Right hindlimb (tissue), 1 donor: ENCODE results near the gene SYT5.
"Not testable (repeated sequence)": the region's sequence is repeated elsewhere in the genome, so short reads cannot be mapped to it uniquely, and the experiment has no call there.

Experiments used
- DNase-seq: peaks from one replicate; pipeline ENCODE4 v3.0.0-alpha.2; 2018

SYT5 gene

GRCh38 chr19:55166530-55167268 is 13.4 kb downstream of the SYT5 start, which contains the start of gene DNAAF3:
Gene DNAAF3, minus strand, starts transcription at chr19:55166613. Its CDS starts 200 bp downstream, at chr19:55166413.
- DNase-seq = peak; percentile 92

GRCh38 chr19:55165952-55166529 is 14.0 kb downstream of the SYT5 start:
- no peak for DNase-seq

GRCh38 chr19:55161571-55162322 is 18.3 kb downstream of the SYT5 start:
- no peak for DNase-seq

GRCh38 chr19:55160986-55161365 is 19.1 kb downstream of the SYT5 start:
- DNase-seq = no peak

GRCh38 chr19:55160128-55160985 is 19.7 kb downstream of the SYT5 start:
- peak; percentile 79 for DNase-seq

- DNase-seq = no peak
These were observed 21.0 kb downstream of the SYT5 start for GRCh38 chr19:55158848-55159749.

- DNase-seq = no peak
These were observed 21.7 kb downstream of the SYT5 start for GRCh38 chr19:55158423-55158822.

GRCh38 chr19:55157064-55157908 is 22.8 kb downstream of the SYT5 start, which contains the start of gene TNNI3:
Gene TNNI3, minus strand, starts transcription at chr19:55157732. Its CDS starts 143 bp downstream, at chr19:55157589.
- no peak for DNase-seq

GRCh38 chr19:55156202-55157063 is 23.7 kb downstream of the SYT5 start:
- DNase-seq = no peak

GRCh38 chr19:55155784-55156183 is 24.3 kb downstream of the SYT5 start:
- not testable (repeated sequence) for DNase-seq

- DNase-seq = no peak
These were observed 26.3 kb downstream of the SYT5 start for GRCh38 chr19:55153652-55154264.

- no peak for DNase-seq
These were observed 28.1 kb downstream of the SYT5 start for GRCh38 chr19:55152017-55152416.

GRCh38 chr19:55149078-55150003 is 30.7 kb downstream of the SYT5 start, which contains the start of gene TNNT1:
Gene TNNT1, minus strand, starts transcription at chr19:55149206. Its CDS starts 2,049 bp downstream, at chr19:55147157.
- peak; percentile 69 for DNase-seq

GRCh38 chr19:55147545-55148251 is 32.4 kb downstream of the SYT5 start:
- peak; percentile 76 for DNase-seq

GRCh38 chr19:55146705-55147273 is 33.3 kb downstream of the SYT5 start:
- no peak for DNase-seq

GRCh38 chr19:55146078-55146704 is 33.9 kb downstream of the SYT5 start:
- DNase-seq = no peak
